ENCODE results near the gene AKT1S1. TPM values are rescaled to one million over a fixed set of nuclear protein-coding genes. Genes with fewer than 3 reads are reported as not detected.
A peak's percentile ranks its signal among the peaks of the same experiment; 100 is the strongest.

The AKT1S1 gene
- total RNA-seq, 3 donors from 2014 or later (not counting 1 experiment from before 2014, with no cell fraction given): 12.8 to 17.8 (median 16.1) TPM

DNA sequence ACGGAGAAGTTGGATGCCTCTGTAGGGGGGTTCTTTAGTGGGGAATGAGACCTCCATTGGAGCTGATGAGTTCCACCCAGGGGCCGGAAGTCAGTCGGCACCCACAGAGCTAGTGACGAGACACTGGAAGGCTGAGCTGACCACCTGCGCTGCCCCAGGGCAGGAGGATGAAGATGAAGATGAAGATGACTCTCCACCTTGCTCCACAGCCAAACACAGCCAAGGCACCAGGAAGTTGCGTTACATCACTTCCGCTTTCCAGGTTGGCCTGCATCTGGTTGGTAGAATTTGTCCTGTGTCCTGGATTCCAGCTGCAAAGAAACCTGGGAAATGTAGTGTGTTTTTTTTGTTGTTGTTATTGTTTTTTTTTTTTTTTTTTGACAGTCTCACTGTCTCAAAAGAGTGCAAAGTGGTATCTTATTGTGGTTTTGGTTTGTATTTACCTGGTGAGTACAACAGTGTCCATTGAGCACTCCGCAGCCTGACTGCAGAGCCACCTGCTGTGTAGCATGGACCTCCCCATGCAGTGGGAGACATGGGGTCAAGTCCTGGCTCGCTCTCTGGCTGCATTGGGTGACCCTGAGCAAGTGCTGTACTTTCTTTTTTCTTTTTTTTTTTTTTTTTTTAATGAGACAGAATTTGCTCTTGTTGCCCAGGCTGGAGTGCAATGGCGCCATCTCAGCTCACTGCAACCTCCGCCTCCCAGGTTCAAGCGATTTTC is 2.2 kb upstream of the AKT1S1 start:
- peaks cover 47% of the 10 kb centered on the region for H3K36me3 ChIP-seq (ENCODE audit: control insufficient read depth, insufficient read depth, low read length)
- no peak overlapping the region for H3K4me3 ChIP-seq (ENCODE audit: low read length)
- WGBS (ENCODE audit: insufficient coverage): 92% methylated on average over 12 of the region's 12 CpGs
- H3K27me3 Mint-ChIP-seq (ENCODE audit: low read depth in 2 of 2): no peaks in the 10 kb centered on the region
- H3K9me3 ChIP-seq (ENCODE audit: control insufficient read depth, insufficient read depth, low read length): no peaks in the 10 kb centered on the region
- H3K27ac ChIP-seq (ENCODE audit: low read length): no peak overlapping the region
- H3K4me1 Mint-ChIP-seq: peaks cover 22 to 26% of the 10 kb centered on the region in 2 donors
- ATAC-seq: no peak
- no peak overlapping the region for H3K27ac Mint-ChIP-seq
- no peaks in the 10 kb centered on the region for H3K36me3 Mint-ChIP-seq
- intact Hi-C loops (cut with micrococcal nuclease): loop anchor here (5.0 kb wide), 1 partner anchor 392 kb away; the partner anchor contains the start of gene RPL13A
- no peak overlapping the region for H3K4me3 Mint-ChIP-seq
- no peak for DNase-seq
- TF ChIP-seq, protein P1, sequence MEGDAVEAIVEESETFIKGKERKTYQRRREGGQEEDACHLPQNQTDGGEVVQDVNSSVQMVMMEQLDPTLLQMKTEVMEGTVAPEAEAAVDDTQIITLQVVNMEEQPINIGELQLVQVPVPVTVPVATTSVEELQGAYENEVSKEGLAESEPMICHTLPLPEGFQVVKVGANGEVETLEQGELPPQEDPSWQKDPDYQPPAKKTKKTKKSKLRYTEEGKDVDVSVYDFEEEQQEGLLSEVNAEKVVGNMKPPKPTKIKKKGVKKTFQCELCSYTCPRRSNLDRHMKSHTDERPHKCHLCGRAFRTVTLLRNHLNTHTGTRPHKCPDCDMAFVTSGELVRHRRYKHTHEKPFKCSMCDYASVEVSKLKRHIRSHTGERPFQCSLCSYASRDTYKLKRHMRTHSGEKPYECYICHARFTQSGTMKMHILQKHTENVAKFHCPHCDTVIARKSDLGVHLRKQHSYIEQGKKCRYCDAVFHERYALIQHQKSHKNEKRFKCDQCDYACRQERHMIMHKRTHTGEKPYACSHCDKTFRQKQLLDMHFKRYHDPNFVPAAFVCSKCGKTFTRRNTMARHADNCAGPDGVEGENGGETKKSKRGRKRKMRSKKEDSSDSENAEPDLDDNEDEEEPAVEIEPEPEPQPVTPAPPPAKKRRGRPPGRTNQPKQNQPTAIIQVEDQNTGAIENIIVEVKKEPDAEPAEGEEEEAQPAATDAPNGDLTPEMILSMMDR (IDR thresholded peaks at IDR 0.05): no peak
- H3K27me3 ChIP-seq (ENCODE audit: control insufficient read depth, insufficient read depth, low read length): no peaks in the 10 kb centered on the region
- no peaks in the 10 kb centered on the region for H3K9me3 Mint-ChIP-seq
- H3K4me1 ChIP-seq (ENCODE audit: control insufficient read depth, insufficient read depth, low read length): peaks cover 22% of the 10 kb centered on the region

DNA sequence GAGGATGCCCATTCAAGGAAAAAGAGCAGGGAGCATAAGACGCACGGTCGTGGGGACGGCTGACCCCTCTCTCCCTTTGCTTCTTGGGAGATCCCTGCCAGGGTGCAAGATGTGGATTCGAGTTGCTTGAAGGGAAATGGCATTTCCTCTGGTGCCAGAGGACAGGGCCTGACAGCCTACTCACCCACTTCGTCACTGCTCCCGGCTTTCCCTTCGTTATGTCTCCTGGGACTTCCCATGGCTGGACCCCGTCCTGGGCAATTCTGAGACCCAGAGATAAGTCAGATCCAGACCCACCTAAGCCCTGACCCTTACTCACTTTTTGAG is 1.6 kb upstream of the AKT1S1 start:
- TF ChIP-seq, protein P1 (IDR thresholded peaks at IDR 0.05): no peak
- peaks cover 22% of the 10 kb centered on the region for H3K4me1 ChIP-seq (ENCODE audit: control insufficient read depth, insufficient read depth, low read length)
- H3K9me3 ChIP-seq (ENCODE audit: control insufficient read depth, insufficient read depth, low read length): no peaks in the 10 kb centered on the region
- H3K27ac ChIP-seq (ENCODE audit: low read length): no peak overlapping the region
- ATAC-seq: no peak
- intact Hi-C loops (cut with micrococcal nuclease): loop anchor here (5.0 kb wide), 1 partner anchor 391 kb away; the partner anchor contains the start of gene RPL13A
- Mint-ChIP-seq H3K36me3 (no peaks in the 10 kb centered on the region), H3K27me3 (ENCODE audit: low read depth in 2 of 2) (no peaks in the 10 kb centered on the region), H3K4me1 (peaks cover 22 to 26% of the 10 kb centered on the region in 2 donors), H3K9me3 (no peaks in the 10 kb centered on the region), H3K4me3 (no peak overlapping the region), H3K27ac (no peak overlapping the region)
- no peaks in the 10 kb centered on the region for H3K27me3 ChIP-seq (ENCODE audit: control insufficient read depth, insufficient read depth, low read length)
- no peak overlapping the region for H3K4me3 ChIP-seq (ENCODE audit: low read length)
- 93% methylated on average over 9 of the region's 9 CpGs for whole genome bisulfite sequencing (ENCODE audit: insufficient coverage)
- no peak for DNase-seq
- H3K36me3 ChIP-seq (ENCODE audit: control insufficient read depth, insufficient read depth, low read length): peaks cover 43% of the 10 kb centered on the region

DNA sequence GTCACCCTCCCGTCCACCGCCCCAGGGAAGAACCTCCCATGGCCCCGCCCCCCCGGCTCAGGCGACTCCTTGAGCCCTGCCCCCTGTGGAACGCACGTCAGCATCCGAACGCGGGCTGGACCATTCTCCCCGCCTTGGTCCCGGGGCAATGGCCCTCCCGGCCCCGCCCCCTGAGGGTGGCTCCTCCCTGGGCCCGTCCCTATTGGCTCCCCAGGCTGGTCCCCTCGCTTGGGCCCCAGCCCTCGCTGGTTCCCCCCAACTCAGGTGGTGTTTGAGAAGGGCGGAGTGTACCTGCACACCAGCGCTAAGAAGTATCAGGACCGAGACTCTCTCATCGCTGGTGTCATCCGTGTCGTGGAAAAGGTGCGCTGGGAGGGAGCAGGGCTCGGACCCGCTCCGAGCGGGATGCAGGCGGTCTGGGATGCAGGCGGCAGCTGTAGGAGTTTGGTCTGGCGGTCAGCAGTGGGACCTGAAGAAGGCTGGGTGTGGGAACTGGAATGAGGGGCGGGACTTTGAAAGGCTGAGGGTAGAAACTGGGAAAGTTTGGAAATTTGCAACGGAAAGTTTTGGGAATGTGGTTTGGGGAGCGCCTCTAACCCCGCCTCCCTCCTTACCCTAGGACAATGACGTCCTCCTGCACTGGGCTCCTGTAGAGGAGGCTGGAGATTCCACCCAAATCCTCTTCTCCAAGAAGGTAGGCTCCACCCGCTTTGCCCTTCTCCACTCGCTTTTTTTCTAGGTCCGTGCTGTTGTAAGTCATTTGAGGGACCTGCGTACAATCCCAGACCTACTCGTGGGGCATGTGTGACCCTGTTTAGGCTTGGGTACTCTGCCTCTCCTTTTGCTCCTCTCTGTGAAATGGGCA is 956 bp upstream of the AKT1S1 start:
- WGBS (ENCODE audit: insufficient coverage): 14% methylated on average over 39 of the region's 41 CpGs
- Mint-ChIP-seq H3K27ac (no peak overlapping the region), H3K4me3 (no peak overlapping the region), H3K4me1 (peaks cover 22 to 26% of the 10 kb centered on the region in 2 donors), H3K27me3 (ENCODE audit: low read depth in 2 of 2) (no peaks in the 10 kb centered on the region), H3K9me3 (no peaks in the 10 kb centered on the region), H3K36me3 (no peaks in the 10 kb centered on the region)
- TF ChIP-seq, protein P1 (IDR thresholded peaks at IDR 0.05): no peak
- H3K27ac ChIP-seq (ENCODE audit: low read length): peak overlapping the region; percentile 99
- H3K9me3 ChIP-seq (ENCODE audit: control insufficient read depth, insufficient read depth, low read length): no peaks in the 10 kb centered on the region
- ATAC-seq (peak; percentile 61 to 79 (median 63)), DNase-seq (peak; percentile 96 to 98)
- H3K36me3 ChIP-seq (ENCODE audit: control insufficient read depth, insufficient read depth, low read length): peaks cover 37% of the 10 kb centered on the region
- no peaks in the 10 kb centered on the region for H3K27me3 ChIP-seq (ENCODE audit: control insufficient read depth, insufficient read depth, low read length)
- H3K4me1 ChIP-seq (ENCODE audit: control insufficient read depth, insufficient read depth, low read length): peaks cover 22% of the 10 kb centered on the region
- H3K4me3 ChIP-seq (ENCODE audit: low read length): peak overlapping the region; percentile 57
- intact Hi-C loops (cut with micrococcal nuclease): loop anchor here (1.0 to 5.0 kb wide), 8 partner anchors 9 to 425 kb away; partner anchors contain the start of genes ALDH16A1, ATF5, FUZ and IL4I1

Data from natural killer cell (primary cell).